Osteoblast (primary cell): ENCODE results near the gene SLC25A15. TPM values are rescaled to one million over a fixed set of nuclear protein-coding genes. Genes with fewer than 3 reads are reported as not detected.
A peak's percentile ranks its signal among the peaks of the same experiment; 100 is the strongest.

Experiments used
- DNase-seq: peaks from one replicate; pipeline ENCODE4 v3.0.0; 2011; ENCODE audit warnings: low spot score, mixed read lengths; ENCODE audit not compliant: insufficient read length; ENCODE audit errors: missing footprints
- H2AFZ ChIP-seq: 2 replicates; pipeline ENCODE4 v1.6.0; 2011; ENCODE audit warnings: mild to moderate bottlenecking, low read length
- H3K27ac ChIP-seq: 2 replicates; pipeline ENCODE4 v1.5.1; 2011; ENCODE audit warnings: mild to moderate bottlenecking, low read depth, low read length, moderate library complexity
- H3K27me3 ChIP-seq: 2 replicates; pipeline ENCODE4 v1.6.0; 2012; ENCODE audit warnings: mild to moderate bottlenecking, control low read depth, inconsistent platforms, low read length, moderate library complexity; ENCODE audit not compliant: insufficient read depth
- H3K36me3 ChIP-seq: 2 replicates; pipeline ENCODE4 v1.5.1; 2011; ENCODE audit warnings: mild to moderate bottlenecking, low read length, control low read depth, moderate library complexity; ENCODE audit not compliant: insufficient read depth
- H3K4me1 ChIP-seq: 2 replicates; pipeline ENCODE4 v1.5.1; 2011; ENCODE audit warnings: mild to moderate bottlenecking, low read length, control low read depth, moderate library complexity; ENCODE audit not compliant: insufficient read depth
- H3K4me2 ChIP-seq: 2 replicates; pipeline ENCODE4 v1.6.0; 2011; ENCODE audit warnings: mild to moderate bottlenecking, low read length; ENCODE audit not compliant: insufficient read depth
- H3K4me3 ChIP-seq: fragments of 200-600 bp; sonication (generic); 3 replicates; pipeline ENCODE4 v1.5.1; 2012; ENCODE audit warnings: mild to moderate bottlenecking, low read length, inconsistent platforms; ENCODE audit not compliant: insufficient read depth
- H3K79me2 ChIP-seq: 2 replicates; pipeline ENCODE4 v1.6.0; 2012; ENCODE audit warnings: mild to moderate bottlenecking, low read length, control low read depth, inconsistent platforms; ENCODE audit not compliant: insufficient read depth
- H3K9me3 ChIP-seq: 2 replicates; pipeline ENCODE4 v1.5.1; 2011; ENCODE audit warnings: low read depth, low read length, control low read depth
- H4K20me1 ChIP-seq: 2 replicates; pipeline ENCODE4 v1.6.0; 2012; ENCODE audit warnings: mild to moderate bottlenecking, low read length, control low read depth; ENCODE audit not compliant: insufficient read depth
- CTCF ChIP-seq: IDR thresholded peaks from 2 replicates; pipeline ENCODE4 v1.5.1; 2011; ENCODE audit warnings: mild to moderate bottlenecking, low read depth, low read length, moderate library complexity; ENCODE audit errors: extremely low read depth
- total RNA-seq: library from RNA; depleted of rRNA; stranded (reverse); fragments of >200 nt; gene quantifications from 2 replicates; pipeline ENCODE4 v1.2.3, GENCODE V29; 2012

SLC25A15 gene
- total RNA-seq, 1 donor: 9.4 TPM

GRCh38 chr13:40758811-40759210 is 30.6 kb upstream of the SLC25A15 start:
- Histone ChIP-seq H4K20me1 (no peaks in the 10 kb centered on the region), H2AFZ (no peak overlapping the region), H3K9me3 (no peaks in the 10 kb centered on the region), H3K27ac (no peak overlapping the region), H3K4me2 (no peak overlapping the region), H3K27me3 (no peaks in the 10 kb centered on the region), H3K4me1 (peaks cover 8% of the 10 kb centered on the region), H3K36me3 (peaks cover 17% of the 10 kb centered on the region), H3K79me2 (peaks cover 5% of the 10 kb centered on the region), H3K4me3 (no peak overlapping the region)
- no peak for TF ChIP-seq CTCF
- no peak for DNase-seq

- H4K20me1 ChIP-seq: no peaks in the 10 kb centered on the region
- peaks cover 11% of the 10 kb centered on the region for H3K79me2 ChIP-seq
- H3K27me3 ChIP-seq: no peaks in the 10 kb centered on the region
- DNase-seq: no peak
- peaks cover 19% of the 10 kb centered on the region for H3K36me3 ChIP-seq
- H2AFZ ChIP-seq: no peak overlapping the region
- H3K4me3 ChIP-seq: no peak overlapping the region
- H3K27ac ChIP-seq: no peak overlapping the region
- H3K4me1 ChIP-seq: peaks cover 8% of the 10 kb centered on the region
- TF ChIP-seq CTCF: no peak
- H3K9me3 ChIP-seq: no peaks in the 10 kb centered on the region
- no peak overlapping the region for H3K4me2 ChIP-seq
These were observed 26.6 kb upstream of the SLC25A15 start for GRCh38 chr13:40762849-40763248.

GRCh38 chr13:40764587-40765403 is 24.6 kb upstream of the SLC25A15 start:
- Histone ChIP-seq H3K27me3 (no peaks in the 10 kb centered on the region), H2AFZ (no peak overlapping the region), H3K9me3 (no peaks in the 10 kb centered on the region), H3K36me3 (peaks cover 10% of the 10 kb centered on the region), H3K4me1 (peaks cover 8% of the 10 kb centered on the region), H3K27ac (peak overlapping the region; percentile 52), H3K4me2 (no peak overlapping the region), H3K4me3 (no peak overlapping the region), H4K20me1 (no peaks in the 10 kb centered on the region), H3K79me2 (peaks cover 17% of the 10 kb centered on the region)
- no peak for TF ChIP-seq CTCF
- DNase-seq: no peak

GRCh38 chr13:40765602-40766001 is 23.8 kb upstream of the SLC25A15 start:
- Histone ChIP-seq H3K4me3 (no peak overlapping the region), H2AFZ (no peak overlapping the region), H3K27me3 (no peaks in the 10 kb centered on the region), H4K20me1 (no peaks in the 10 kb centered on the region), H3K9me3 (no peaks in the 10 kb centered on the region), H3K4me2 (no peak overlapping the region), H3K36me3 (peaks cover 10% of the 10 kb centered on the region), H3K27ac (peak overlapping the region; percentile 52), H3K4me1 (peaks cover 16% of the 10 kb centered on the region), H3K79me2 (peaks cover 25% of the 10 kb centered on the region)
- TF ChIP-seq CTCF: no peak
- no peak for DNase-seq
